ENCODE measurements around the gene PXDC1.
"Not testable (repeated sequence)": the region's sequence is repeated elsewhere in the genome, so short reads cannot be mapped to it uniquely, and the experiment has no call there.

PXDC1 gene

DNA sequence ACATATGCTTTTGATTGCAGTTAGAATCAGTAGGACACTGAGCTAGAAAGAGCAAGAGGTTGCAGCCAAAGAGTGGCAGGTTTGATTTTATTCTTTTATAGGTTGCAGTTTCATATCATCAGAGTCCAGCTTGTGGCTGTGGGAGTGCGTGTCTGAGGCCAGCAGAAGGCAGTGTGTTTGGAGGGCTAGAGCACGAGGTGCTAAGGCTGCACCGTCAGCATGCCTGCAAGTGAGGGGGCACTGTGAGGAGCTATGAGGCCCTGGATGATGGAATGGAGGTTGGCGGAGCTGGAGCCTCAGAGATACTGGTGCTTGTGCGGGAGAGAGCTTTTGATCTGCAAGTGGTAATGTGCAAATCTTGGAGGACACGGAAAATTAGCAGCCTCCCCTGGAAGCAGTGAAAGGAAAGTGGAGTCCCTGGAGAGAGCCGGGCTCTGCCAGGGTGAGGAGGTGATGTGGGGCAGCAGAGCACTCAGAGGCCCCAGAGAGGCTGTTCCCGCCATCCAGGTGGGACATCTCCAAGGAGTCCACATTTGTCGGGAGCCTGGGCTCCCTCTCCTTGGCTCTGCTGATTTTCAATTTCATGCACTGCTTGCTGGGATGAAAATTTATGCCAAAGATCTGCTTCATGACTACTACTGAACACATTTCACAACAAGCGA is 43.6 kb downstream of the PXDC1 start:
- DNase-seq, result no peak

DNA sequence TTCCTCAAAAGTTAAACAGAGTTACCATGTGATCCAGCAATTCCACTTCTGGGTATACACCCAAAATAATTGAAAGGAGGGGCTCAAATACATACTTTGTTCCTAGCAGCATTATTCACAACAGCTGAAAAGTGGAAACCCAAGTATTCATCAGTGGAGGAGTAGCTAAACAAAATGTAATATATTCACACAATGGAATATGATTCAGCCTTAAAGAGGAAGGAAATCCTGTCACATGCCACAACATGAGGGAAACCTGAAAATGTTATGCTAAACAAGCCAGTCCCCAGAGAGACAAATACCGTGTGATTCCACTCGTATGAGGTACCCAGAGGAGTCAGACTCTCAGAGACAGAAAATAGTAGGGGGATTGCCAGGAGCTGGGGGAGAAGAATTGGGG is 44.5 kb downstream of the PXDC1 start:
- no peak for DNase-seq

GRCh38 chr6:3706547-3706946 is 45.0 kb downstream of the PXDC1 start:
- DNase-seq, result no peak

DNA sequence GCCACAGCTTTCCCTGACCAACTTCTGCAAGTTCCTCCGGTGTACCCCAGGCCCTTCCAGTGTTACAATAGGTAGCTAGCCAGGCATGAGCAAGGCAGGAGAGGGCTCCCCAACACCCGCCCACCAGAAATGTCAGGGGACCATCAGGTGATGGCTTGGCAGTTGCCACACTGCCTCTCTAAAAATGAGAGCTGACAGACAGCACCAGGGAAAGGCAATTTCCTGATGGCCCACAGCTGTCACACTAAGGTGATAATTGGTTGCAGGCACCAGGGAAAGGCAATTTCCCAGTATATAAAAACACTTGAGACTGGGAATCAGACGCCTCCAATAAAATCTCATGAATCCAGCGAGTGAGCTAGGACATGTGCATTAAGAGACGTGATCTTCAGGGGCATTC is 49.9 kb downstream of the PXDC1 start:
- no peak for DNase-seq

- no peak for DNase-seq
These were observed 52.3 kb downstream of the PXDC1 start for GRCh38 chr6:3699231-3699630.

- DNase-seq, result no peak
These were observed 53.5 kb downstream of the PXDC1 start for GRCh38 chr6:3698021-3698420.

GRCh38 chr6:3697609-3698008 is 53.9 kb downstream of the PXDC1 start:
- no peak for DNase-seq

DNA sequence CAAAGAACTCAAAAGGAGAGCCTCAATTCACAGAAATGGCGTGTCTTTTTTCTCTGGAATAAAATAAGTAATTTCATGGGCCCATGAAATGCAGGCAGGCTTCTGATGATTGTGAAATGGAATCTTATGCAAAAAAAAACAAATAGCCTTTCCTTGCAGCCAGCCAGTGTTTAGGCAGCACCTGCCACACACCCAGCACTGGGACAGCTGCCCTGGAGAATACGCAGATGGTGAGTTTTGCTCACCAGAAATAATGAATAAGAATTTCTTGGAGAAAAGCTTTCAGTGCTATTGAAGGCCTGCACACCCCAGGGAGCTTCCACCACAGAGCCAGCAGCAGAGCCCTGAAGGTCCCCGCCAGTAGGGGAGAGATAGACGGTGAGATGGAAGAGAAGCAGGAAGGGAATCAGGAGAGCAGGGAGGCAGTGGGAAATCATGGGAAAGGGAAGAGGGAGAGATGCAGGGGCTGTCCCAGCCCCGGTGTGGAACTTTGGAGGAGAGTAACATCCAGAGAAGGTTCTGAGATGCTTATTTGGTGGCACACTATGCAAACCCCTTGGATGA is 54.9 kb downstream of the PXDC1 start:
- no peak for DNase-seq

DNA sequence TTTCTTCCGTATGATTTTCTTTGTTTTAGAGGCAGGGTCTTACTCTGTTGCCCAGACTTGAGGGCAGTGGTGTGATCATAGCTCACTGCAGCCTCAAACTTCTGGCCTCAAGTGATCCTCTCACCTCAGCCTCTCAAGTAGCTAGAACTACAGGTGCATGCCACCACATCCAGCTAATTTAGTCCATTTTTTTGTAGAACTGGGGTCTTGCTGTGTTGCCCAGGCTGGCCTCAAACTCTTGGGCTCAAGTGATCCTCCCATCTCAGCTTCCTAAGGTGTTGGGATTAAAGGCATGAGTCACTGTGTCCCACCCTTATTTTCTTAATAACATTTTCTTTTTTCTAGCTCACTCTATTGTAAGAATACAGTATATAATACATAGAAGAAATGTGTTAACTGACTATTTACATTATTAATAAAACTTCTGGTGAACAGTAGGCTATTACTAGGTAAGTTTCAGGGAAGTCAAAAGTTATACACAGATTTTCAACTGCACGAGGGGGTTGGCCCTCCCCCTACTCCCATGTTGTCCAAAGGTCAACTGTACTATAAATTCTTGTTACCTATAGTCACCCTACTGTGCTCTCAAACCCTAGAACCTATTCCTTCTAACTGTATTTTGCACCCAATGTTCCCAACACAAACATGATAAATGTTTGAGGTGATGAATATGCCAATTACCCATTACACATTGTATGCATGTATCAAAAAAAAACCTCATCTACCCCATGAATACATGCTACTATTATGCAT is 56.3 kb downstream of the PXDC1 start:
- no peak for DNase-seq

- DNase-seq, result no peak
These were observed 57.7 kb downstream of the PXDC1 start for GRCh38 chr6:3693831-3694230.

- no peak for DNase-seq
These were observed 61.0 kb downstream of the PXDC1 start for GRCh38 chr6:3690506-3690905.

DNA sequence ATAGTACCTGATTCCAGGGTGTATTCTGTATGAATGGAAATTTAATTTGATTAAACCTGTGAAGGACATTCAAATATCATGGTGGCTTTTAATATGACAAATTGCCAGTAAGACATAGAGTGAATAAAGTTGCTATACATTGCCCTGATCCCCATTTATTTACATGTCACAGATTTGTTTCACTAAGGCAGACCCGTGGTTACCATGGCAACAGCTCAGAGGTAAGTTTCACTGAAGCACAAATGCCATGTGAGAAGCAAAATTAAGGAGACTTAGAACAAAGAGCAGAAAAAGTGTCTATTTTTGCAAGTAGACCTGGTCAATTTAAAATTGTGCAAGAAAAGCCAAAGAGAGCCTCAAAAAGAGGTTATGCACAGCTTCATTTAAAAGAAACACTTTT is 63.7 kb downstream of the PXDC1 start:
- no peak for DNase-seq

DNA sequence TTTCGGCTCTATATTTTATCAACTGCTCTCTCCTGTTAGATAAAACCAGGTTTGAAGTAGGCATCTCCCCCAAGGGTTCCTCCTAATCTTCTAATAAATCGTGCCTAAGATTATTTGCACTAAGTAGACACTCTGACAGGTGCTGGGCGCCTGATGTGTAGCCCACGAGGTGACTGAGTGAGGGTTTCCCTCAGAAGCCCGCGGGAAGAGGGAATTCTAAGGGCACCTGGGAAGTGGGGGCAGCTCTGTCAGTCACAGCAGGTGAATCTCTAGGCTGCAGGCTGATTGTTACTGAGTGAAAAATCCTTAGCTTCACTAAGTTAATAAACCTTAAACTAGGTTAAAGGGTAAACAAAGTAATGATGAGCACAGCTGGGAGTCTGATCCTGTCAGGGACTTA is 68.2 kb downstream of the PXDC1 start:
- no peak for DNase-seq

DNA sequence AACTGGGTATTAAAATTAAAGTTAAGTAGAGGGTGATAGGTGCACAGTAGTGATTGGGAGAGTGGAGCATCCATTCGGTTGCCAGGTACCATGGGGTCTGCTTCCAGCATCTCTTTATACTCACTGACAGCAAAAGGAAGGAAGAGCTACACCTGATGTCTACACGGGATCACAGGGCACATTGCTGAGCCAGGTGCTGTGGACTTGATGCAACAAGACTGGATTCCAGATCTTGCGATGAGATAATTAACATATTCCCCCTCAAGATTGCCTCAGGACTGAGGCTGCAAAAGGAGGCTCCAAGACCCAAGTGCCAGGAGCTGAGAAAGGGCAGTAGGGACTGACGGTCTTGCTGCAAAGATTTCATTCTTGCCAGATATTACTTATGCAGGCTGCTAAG is 72.6 kb downstream of the PXDC1 start:
- no peak for DNase-seq

- not testable (repeated sequence) for DNase-seq
These were observed 73.8 kb downstream of the PXDC1 start for GRCh38 chr6:3677751-3678150.

- not testable (repeated sequence) for DNase-seq
These were observed 74.2 kb downstream of the PXDC1 start for GRCh38 chr6:3677351-3677750.

Data from NCI-H2081 treated with DMSO at 0.1 percent for 48 hours (cell line).